NCI-H1105 treated with DMSO at 0.1 percent for 48 hours (cell line): ENCODE results near the gene DARS2.
"Not testable (repeated sequence)": the region's sequence is repeated elsewhere in the genome, so short reads cannot be mapped to it uniquely, and the experiment has no call there.

Source experiments
- DNase-seq: peaks from one replicate; lab custom pipeline; 2025; lab: John Stamatoyannopoulos, UW

Gene DARS2, protein sequence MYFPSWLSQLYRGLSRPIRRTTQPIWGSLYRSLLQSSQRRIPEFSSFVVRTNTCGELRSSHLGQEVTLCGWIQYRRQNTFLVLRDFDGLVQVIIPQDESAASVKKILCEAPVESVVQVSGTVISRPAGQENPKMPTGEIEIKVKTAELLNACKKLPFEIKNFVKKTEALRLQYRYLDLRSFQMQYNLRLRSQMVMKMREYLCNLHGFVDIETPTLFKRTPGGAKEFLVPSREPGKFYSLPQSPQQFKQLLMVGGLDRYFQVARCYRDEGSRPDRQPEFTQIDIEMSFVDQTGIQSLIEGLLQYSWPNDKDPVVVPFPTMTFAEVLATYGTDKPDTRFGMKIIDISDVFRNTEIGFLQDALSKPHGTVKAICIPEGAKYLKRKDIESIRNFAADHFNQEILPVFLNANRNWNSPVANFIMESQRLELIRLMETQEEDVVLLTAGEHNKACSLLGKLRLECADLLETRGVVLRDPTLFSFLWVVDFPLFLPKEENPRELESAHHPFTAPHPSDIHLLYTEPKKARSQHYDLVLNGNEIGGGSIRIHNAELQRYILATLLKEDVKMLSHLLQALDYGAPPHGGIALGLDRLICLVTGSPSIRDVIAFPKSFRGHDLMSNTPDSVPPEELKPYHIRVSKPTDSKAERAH

GRCh38 chr1:173824315-173825081 lies at the start of gene DARS2, which contains the start of gene CENPL:
Gene DARS2 (plus strand): TSS chr1:173824673. CDS start chr1:173825230, 557 bp downstream.
Gene CENPL (minus strand): TSS chr1:173824883. CDS start chr1:173811299, 13,584 bp downstream.
- DNase-seq = peak; percentile 99

DNA sequence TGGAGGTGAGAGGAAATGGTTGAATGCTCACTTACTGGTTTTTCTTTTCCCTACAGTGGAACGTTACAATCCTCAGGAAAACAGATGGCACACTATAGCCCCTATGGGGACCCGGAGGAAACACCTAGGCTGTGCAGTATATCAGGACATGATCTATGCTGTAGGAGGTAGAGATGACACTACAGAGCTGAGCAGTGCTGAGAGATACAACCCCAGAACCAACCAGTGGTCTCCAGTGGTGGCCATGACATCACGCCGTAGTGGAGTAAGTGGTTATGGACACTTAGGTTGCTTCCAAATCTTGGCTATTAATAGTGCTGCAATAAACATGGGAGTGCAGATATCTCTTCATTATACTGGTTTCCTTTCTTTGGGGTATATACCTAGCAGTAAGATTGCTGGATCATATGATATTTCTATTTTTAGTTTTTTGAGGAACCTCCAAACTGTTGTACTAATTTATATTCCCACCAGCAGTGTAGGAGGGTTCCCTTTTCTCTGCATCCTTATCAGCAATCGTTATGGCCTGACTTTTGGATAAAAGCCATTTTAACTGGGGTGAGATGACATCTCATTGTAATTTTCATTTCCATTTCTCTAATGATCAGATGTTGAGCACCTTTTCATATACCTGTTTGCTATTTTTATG lies 48.8 kb upstream of the DARS2 start:
- DNase-seq = no peak

DNA sequence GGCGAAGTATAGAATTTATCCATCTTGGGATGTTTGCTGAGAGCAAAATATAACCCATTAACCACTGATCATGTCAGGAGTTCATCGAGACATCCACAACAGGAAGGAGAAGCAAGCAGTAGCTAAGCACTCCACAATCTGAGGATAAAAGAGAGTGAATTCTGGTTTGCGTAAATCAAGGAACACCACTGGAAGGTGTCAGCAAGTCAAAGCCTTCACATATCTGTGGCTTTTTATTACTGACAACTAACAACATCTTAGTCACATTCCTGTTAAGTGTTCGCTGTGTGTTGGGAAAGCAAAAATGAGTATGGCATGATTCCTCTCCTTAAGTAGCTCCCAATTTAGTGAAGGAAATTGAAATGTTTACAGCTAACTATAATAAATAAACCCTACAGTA lies 44.5 kb upstream of the DARS2 start:
- no peak for DNase-seq

DNA sequence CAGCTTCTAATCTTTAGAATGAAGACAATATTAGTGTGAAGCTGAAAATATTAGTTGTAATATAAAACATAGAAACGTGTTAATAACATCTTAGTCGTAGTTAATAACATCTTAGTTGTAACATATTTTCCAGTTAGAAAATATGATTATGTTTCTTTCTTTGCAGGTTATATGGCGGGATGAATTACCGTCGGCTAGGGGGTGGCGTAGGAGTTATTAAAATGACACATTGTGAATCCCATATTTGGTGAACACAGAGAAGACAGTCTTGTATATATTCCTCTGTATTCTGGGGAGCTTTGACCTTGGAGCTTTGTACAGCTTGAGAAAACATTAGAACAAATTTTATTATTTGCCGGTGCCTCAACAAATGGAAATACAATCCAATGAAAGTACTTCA lies 39.5 kb upstream of the DARS2 start:
- DNase-seq = no peak

DNA sequence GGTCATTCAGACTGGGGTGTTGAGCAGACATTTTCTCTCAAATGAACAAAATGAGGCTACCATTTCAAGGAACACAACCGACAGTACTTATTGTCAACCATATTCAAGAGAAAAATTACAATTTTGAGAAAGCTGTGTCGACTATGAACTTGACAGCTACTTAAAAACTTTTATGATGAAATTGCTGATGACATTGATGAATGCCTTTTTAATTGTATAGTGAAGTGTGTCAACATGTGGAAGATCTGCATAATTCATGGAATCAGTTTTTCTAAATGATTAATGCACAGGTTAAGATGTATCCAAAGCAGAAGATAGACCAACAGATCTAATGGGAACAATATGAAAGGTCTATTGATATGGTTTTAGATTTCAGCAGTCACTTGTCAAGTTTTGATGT lies 34.6 kb upstream of the DARS2 start:
- no peak for DNase-seq

DNA sequence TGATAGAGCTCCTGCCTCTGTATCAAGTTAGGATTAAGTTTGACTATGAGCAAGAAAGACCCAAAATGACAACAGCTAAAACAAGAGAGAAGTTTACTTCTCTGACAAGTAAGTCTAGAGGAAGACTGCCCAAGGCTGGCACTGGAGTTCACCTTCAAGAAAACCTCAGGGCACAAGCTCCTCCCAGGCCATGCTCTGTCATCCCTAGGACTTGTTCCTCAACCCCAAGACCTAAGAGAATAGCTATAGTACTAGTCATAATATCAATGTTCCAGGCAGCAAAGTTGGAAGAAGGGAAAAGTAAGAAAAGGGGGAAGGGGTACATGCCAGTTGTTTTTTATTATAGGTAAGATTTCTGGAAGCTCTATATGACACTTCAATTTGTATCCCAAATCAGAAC lies 26.4 kb upstream of the DARS2 start:
- no peak for DNase-seq

DNA sequence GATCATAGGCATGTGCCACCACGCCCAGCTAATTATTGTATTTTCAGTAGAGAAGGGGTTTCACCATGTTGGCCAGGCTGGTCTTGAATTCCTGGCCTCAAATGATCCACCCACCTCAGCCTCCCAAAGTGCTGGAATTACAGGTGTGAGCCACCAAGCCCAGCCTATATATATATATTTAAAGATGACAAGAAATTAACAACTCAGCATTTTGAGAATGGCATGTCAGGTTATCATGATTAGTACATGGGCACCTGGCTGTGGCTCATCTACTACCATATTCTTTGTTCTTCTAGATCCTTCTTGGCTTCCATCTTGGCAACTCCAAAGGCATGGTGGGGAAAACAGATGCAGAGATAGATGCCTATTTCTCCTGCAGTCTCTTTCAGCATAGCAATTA lies 24.5 kb upstream of the DARS2 start:
- DNase-seq = not testable (repeated sequence)

- no peak for DNase-seq
Measured at GRCh38 chr1:173802961-173803360, 21.5 kb upstream of the DARS2 start.

DNA sequence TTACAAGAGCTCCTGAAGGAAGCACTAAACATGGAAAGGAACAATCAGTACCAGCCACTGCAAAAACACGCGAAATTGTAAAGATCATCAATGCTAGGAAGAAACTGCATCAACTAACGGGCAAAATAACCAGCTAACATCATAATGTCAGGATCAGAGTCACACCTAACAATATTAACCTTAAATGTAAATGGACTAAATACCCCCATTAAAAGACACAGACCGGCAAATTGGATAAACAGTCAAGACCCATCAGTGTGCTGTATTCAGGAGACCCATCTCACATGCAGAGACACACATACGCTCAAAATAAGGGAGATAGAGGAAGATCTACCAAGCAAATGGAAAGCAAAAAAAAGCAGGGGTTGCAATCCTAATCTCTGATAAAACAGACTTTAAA lies 10.8 kb upstream of the DARS2 start:
- DNase-seq = not testable (repeated sequence)

- no peak for DNase-seq
Measured at GRCh38 chr1:173818459-173818858, 6.0 kb upstream of the DARS2 start.

- DNase-seq = no peak
Measured at GRCh38 chr1:173821680-173822079, 2.8 kb upstream of the DARS2 start.

- no peak for DNase-seq
Measured at GRCh38 chr1:173823781-173824314, 625 bp upstream of the DARS2 start.

- no peak for DNase-seq
Measured at GRCh38 chr1:173827611-173828010, 3.1 kb downstream of the DARS2 start.

DNA sequence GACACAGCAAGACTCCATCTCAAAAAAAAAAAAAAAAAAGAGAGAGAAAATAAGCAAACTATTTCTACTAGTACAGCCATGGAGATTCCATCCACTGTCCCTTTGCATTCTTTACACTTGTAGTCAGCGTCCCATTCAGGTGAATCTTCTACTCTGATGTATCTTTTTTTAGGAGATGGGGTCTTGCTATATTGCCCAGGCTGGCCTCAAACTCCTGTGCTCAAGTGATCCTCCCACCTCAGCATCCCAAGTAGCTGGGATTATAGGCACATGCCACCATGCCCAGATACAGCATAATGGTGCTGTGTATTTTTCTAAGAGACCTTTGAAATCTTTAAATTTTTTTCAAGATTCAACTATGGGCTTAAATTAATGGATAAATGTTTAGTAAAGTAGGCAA lies 8.3 kb downstream of the DARS2 start:
- DNase-seq = no peak

GRCh38 chr1:173852105-173852504 lies 27.6 kb downstream of the DARS2 start:
- DNase-seq = no peak

DNA sequence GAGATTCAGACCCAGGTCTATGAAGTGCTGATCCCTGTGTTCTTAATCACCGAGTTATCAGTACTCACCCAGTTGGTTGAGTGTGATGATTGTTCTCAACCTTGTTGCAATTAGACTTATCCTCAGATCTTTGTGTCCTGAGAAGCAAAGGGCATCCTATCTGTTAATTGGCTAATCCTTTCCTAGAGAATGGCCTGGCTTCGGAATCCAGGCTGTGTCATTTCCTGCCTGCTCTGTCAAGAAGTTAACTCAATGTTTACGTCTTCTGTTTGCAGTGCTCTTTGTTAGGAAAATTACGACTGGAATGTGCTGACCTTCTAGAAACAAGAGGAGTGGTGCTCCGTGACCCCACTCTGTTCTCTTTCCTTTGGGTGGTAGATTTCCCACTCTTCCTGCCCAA lies 28.6 kb downstream of the DARS2 start:
- no peak for DNase-seq

DNA sequence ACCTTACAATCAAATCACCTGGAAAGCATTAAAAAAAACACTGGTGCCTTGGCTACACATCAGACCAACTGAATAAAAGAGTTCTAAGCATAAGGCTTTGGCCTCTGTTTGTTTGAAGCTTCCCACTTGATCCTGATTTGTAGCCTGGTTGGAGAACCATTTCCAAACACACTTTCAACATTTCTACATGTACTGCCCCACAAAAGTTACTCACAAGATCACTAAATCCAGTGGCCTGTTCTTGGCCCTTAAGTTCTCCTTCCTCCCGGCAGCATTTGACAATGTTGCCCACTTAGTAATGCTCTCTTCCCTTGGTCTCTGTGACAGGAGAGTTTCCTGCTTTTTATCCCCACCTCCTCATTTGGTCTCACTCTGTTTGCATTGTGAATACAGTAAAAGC lies 31.5 kb downstream of the DARS2 start:
- no peak for DNase-seq

- no peak for DNase-seq
Measured at GRCh38 chr1:173856903-173857302, 32.4 kb downstream of the DARS2 start.

- no peak for DNase-seq
Measured at GRCh38 chr1:173857363-173857917, 33.0 kb downstream of the DARS2 start.

DNA sequence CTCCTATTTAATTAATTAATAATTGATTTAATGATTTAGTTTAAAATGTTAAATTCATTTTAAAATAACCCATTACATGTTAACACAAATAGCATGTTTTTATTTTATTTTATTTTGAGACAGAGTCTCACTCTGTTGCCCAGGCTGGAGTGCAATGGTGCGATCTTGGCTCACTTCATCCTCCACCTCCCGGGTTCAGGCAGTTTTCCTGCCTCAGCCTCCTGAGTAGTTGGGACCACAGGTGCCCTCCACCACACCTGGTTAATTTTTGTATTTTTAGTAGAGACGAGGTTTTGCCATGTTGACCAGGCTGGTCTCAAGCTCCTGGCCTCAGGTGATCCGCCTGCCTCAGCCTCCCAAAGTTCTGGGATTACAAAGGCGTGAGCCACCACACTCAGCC lies 35.1 kb downstream of the DARS2 start:
- DNase-seq = not testable (repeated sequence)

DNA sequence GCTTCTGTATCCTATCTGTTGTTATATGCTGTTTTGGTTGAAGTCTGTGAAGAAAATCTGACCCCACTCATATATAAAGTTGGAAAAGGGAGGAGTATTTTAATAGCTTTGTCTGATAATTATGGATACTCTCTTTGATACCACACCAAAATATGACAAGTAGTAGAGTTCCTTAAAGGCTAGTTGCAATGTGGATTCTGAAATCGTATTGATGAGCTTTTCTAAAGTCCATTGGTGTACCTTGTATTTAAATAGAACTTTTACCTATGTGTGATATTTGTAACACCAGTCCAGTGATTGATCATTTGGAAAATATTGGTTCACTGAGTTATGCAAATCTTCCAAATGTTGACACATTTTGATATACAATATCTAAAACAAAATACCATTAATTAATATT lies 35.6 kb downstream of the DARS2 start:
- DNase-seq = no peak

GRCh38 chr1:173861731-173862145 lies 37.3 kb downstream of the DARS2 start:
- no peak for DNase-seq
